Activated CD8-positive, alpha-beta memory T cell treated with anti-CD3 and anti-CD28 coated beads, Interleukin-2, amount 50 U/mL, for 1 hour (primary cell): ENCODE results near the gene OBI1.
A peak's percentile ranks its signal among the peaks of the same experiment; 100 is the strongest.

Experiments used
- DNase-seq: peaks from one replicate; pipeline ENCODE4 v3.0.0-alpha.2; 2020; ENCODE audit errors: extremely low read depth

The OBI1 gene

DNA sequence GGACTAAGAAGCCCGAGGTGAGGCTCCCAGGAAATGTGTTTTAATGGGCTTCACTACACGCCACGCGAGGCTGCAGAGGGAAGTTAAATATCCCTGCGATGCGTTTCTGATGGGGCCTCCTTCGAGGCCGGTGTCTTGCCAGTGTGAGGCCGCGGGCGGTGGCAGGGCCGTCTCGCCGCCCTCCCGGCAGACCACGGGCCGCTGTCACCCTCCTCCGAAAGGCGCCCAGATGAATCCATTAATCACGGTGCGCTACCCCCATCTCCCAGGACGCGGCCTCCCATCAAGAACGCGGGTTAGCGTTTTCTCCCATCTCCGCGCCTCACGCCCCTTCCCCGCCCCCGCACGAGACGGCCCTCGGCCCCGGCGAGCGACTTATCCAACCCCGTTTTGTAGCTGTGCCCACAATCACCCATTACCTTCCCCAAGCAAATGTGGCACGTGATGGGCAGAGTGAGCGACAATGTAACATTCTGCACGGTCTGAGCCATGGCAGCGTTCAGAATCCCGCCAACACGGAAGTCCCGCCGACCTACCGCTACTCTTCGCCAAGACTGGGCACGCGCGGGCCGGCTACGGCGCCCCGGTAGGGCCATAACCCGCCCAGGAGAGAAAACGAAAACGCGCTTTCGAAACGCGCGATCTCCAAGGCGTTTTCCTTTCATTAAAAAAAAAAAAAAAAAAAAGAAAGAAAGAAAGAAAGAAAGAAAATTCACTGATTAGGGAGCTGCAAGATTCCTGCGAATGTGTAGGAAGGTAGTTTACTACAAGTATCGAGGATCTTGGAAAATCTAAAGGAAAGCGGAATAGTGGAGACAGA lies at the start of gene OBI1:
TSS of gene OBI1 (minus strand) at position 526 of the 820 bp plus-strand sequence. CDS start at position 491, 35 bp downstream.
- DNase-seq = peak; percentile 55

GRCh38 chr13:78701383-78701782 lies 42.4 kb upstream of the OBI1 start:
- no peak for DNase-seq

GRCh38 chr13:78700121-78700910 lies 41.4 kb upstream of the OBI1 start:
- no peak for DNase-seq

DNA sequence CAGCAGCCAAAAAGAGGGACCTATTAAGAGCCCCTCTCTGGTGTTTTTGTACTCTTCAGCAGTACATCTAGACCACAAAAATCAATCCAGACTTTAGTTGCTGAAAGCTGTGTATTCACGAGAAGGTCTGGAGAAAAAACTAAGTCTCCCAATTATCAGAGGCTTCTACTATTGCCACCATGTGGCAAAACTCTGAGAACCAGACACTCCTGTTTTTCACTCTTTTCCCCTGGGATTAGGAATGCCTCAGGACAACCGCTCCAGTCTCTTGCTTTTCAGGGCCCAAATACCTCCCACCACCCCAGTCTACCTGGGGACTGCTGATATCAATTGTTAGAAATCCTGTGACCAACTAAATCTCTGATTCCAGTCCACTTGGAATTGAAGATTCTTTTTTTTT lies 30.1 kb upstream of the OBI1 start:
- no peak for DNase-seq

DNA sequence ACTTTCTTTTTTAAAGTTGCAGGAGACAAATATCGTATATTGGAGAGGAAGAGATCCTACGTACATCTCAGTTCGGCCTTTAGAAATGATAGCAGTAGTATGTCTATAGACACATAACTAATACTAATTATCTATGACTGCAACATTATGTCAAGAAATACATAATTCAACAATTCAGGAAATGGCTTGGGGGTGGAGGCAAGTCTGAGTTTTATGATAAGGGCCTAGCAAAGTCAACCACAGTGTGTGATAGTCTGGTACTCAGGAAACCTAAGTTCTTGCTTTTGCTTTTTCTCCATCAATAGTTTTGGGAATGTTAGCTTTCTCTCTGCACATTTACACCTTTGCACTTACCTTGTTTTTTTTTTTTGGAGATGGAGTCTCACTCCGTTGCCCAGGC lies 27.5 kb upstream of the OBI1 start:
- no peak for DNase-seq

DNA sequence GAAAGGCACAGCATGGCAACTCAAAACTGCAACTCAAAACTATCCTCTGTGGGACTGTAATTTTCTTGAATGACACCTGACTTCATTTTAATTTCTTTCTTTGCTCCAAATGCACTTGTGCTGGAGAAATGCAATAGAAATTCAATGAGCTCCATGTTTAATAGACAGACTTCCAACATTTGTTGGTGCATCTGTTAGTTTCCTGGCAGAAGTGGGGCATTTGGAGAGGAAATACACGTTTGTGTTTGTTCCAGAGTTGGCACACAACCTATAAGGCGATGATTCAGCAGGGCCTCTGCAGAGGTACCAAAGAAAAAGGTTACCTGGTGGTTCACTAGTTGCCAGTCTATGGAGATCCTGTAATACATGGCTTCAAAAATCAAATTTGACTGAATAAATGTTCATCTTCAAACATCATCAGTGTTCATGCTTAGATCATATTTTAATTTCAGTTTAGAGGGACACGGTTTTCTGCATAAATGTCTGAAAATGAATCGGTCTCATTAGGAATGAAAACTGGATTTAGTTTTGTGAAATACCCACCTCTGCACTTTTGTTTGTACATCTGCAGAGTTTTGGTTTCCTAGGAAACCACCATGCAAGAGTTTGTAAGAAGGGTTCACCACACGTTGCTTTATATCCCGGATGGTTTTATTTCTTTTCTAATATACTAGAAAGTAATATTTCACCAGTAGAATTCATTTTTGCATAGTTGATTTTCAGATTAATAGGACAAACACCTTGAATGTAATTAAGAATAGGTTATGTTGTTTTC lies 21.8 kb upstream of the OBI1 start:
- DNase-seq = no peak

DNA sequence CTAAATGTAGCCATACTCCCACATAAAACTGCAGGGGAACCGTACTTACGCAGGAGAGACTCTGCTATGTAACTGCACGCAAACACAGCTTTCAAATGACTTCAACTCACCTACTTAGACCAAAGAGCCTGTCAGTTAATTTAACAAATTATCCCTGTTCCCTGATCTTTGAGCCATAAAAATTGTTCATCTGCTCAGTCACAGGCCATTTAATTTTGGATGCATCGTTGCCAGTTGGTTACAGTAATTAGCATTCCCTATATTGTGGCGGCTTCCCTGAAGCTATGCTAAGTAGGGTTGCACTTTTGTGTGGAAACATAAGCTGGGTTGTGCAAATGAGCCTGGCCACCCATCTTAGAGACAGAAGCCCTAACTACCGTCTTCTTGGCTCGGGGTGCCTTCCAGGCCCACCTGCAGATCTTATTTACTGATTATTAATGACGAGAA lies 21.2 kb upstream of the OBI1 start:
- DNase-seq = no peak

- DNase-seq = no peak
Measured at GRCh38 chr13:78679329-78679728, 20.4 kb upstream of the OBI1 start.

GRCh38 chr13:78675112-78675511 lies 16.2 kb upstream of the OBI1 start:
- no peak for DNase-seq

DNA sequence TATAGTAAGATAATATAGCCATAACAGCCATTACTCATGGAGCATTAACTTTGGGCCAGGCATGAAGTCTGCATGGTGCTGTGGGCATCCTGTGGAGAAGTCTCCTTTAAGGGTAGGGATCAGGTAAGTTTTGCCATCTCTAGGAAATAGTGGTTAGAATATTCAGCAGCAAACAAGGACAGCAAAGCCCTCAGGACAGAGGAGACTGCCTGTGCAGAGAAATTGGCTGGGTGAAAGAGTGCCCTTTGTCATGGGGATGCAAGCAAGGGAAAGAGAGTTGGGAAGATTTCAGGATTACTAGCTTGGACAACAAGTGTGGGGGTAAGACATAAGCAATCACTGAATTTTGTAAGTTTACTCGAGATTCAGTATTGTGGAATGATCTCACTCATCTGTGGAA lies 15.7 kb upstream of the OBI1 start:
- no peak for DNase-seq

DNA sequence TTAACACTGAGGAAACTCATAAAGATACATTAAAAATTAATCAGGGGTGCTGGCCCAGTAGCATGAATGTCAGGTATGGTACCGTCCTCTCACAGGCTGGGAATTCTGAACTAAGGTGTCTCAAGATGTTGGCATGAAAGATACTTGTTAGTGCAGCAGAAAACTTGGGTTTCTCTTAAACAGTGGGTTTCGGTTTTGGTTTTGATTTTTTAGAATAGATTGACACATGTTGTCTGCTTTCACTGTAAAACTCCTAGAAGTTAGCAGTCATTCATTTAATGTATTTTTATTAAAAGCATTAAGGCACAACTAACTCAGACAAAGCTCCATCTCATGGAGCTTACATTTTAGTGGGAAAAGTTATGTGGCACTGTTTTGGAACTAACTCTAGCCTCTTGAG lies 3.5 kb upstream of the OBI1 start:
- DNase-seq = no peak

GRCh38 chr13:78660495-78660857 lies 1.5 kb upstream of the OBI1 start:
- DNase-seq = no peak

- DNase-seq = no peak
Measured at GRCh38 chr13:78659732-78660494, 958 bp upstream of the OBI1 start.

DNA sequence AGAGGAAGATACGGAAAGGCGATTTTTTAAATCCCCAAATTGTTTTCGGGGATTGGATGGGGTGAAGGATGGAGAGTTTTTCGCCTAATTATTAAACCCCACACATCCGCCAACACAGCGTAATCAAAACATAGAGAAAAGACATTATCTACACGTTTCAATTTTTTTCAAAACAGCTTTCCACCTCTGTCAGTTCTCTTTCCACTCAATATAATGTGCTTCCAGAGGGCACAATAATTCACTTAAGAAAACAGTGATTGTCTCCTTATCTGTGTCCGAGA lies 435 bp upstream of the OBI1 start:
- no peak for DNase-seq

GRCh38 chr13:78657699-78658629 lies 991 bp downstream of the OBI1 start:
- DNase-seq = no peak

DNA sequence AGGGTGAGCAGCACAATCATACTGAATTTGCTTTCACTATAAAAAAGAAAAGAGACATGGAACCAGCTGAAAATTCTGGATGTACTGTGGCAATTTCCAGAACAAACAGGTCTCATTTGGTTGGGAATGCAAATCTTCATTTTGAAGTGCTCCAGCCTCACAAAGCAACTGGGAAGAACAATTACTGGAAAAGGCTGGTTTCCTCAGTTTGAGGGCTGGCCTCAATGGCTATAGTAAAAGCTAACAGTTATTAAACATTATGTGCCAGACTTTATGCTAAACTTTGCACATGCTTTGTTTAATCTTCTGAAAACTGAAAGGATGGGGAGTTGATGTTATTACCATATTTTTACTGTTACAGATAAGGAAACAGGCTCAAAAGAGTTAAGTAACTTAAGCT lies 3.0 kb downstream of the OBI1 start:
- no peak for DNase-seq

DNA sequence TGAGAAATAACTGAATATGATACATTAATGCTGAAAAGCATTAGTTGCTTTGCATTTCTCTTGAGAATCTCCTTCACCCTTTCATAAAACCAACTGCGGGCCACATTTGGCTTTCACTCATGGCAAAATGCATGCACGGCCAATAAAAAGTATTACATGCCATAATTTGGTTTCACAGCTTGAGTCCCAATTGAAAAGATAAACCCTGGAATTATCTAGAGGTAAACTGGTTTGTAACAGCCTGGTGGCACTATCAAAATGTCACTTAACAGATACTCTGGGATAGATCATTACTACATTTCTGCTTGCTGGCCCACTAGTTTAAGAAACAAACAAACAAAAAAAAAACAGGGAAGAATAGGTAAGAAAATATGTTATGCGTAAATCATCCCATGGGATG lies 3.9 kb downstream of the OBI1 start:
- DNase-seq = no peak

- DNase-seq = no peak
Measured at GRCh38 chr13:78652651-78653050, 6.3 kb downstream of the OBI1 start.

GRCh38 chr13:78650717-78651083 lies 8.3 kb downstream of the OBI1 start:
- DNase-seq = no peak

DNA sequence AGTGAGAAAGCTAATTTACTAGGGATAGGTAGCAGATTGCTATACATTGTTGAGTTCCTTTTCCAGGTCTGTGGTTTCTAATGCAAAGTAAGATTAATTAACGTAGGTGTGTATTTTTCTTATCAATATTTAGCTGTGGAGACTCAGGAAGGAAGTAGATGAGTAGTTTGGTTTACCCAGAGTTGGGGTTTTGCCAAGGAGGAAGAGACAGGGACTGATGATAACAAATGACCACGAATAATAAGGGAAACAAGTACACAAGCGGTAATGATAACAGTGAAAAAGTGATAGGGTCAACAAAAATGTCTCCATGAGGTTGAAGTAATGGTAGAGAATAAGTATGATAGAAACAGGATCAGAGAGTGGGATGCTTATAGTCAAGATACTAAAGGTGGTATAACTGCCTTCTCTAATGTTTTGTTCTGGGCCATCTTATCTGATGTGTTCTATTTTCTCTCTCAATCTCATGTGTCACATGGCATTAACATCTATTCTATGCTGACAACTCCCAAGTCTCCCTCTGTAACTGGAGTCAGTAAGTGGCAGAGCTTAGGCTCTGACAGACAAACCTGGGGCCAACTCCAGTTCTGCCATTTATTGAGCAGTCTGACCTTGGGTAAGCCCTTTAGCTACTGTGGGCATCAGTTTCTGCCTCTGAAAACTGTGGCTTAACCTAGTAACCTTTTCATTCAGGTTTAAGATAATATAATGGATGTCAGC lies 8.8 kb downstream of the OBI1 start:
- no peak for DNase-seq
